GM21515 (cell line): ENCODE data around the gene C2orf78.

Source experiments
- ATAC-seq: cut with Tn5 transposase; IDR thresholded peaks from one replicate; pipeline ENCODE4 v1.9.1; 2021; ENCODE audit not compliant: unreplicated experiment

C2orf78 gene

GRCh38 chr2:73836141-73836943, 52.4 kb downstream of the C2orf78 start:
- no peak for ATAC-seq

DNA sequence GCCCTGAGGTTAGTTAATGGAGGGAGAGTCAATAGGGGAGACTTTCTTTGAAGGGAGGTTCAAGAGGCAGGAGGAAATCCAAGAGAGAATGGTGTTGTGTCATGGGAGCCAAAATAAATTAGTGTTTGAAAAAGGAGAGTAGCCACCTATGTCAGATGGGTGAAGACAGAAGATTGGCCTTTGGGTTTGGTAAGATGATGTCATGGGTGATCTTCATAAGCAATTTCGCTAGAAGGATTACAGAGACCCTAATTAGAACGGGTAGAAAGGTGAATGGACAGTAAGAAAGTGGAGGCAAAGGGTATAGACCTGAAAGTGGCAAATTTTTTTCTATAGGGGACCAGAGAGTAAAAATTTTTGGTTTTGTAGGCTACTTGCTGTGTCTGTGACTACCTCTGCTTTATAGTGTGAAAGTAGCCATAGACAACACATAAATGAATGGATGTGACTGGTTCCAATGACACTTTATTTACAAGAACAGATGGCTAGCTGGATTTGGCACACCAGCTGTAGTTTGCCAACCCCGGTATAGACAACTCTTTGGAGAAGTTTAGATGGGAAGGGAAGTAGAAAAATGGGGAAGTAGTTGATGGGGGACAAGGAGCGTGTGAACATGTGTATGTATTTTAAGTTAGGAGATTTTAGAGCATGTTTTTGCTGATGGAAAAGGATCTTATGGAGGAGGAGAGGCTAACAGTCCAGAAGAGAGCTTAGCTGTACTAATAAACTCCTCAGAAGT, 54.0 kb downstream of the C2orf78 start:
- no peak for ATAC-seq

DNA sequence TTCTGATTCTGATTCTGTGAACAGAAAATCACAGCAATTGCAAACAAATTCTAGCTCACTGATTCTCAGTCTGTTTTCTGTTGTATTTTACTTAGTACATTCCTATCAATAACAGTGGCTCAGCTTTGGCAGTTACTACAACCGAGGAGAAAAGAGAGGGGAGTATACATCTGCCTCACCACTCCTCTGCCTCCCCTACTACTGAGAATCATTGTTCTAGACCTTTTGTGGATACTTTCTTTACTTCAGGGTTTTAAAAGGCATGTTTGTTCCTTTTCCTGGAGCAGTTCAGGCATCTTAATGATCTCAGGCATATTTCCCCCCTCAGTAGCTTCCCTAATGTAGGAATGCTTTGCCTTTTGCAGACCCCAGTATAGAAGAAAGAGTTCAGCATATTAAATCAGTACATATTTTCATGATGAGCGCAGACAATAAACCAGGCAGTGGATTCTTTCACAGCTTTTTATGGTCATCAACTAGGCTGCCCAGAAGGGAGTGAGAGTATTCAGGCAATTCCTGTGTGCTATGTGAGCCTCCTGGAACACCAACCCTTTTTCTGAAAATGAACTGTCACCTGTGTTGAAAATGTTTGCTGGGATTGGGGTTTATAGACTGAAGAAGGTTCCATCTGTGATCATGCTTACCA, 55.0 kb downstream of the C2orf78 start:
- no peak for ATAC-seq

- no peak for ATAC-seq
Observed at GRCh38 chr2:73839653-73840411, 55.8 kb downstream of the C2orf78 start.

DNA sequence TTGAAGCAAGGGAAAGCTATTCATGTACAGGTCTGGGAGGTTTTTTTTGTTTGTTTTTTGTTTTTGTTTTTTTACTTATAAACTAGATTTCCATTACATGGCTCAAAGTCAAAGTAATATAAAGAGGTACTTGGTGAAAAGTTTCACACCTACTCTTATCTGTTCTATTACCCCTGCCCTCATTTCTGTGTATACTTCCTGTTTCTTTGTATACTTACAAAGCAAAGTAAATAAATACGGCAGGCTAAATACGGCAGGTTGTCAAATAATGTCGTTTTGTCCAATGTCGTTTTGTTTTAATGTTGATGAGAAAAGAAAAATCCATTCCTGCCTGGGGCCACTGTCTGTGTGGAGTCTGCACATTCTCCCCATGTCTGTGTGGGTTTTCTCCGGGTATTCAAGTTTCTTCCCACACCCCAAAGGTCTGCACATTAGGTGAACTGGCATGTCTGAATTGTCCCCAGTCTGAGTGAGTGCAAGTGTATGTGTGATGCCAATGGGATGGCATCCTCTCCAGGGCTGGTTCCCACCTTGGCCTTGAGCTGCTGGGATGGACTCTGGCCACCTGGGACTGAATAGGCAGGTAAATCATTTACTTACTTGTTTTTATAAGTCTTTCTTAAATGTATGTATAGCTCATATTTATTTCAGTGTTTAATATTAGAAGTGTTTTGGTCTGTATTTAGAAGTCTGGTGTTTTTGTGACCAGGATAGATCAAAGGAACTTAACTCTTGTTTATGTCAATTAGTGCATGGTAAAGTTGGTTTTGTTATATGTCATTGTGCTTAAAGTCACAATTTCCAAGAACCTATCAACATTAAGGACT, 58.1 kb downstream of the C2orf78 start:
- no peak for ATAC-seq

- ATAC-seq, result no peak
Observed at GRCh38 chr2:73842739-73843019, 58.7 kb downstream of the C2orf78 start.

DNA sequence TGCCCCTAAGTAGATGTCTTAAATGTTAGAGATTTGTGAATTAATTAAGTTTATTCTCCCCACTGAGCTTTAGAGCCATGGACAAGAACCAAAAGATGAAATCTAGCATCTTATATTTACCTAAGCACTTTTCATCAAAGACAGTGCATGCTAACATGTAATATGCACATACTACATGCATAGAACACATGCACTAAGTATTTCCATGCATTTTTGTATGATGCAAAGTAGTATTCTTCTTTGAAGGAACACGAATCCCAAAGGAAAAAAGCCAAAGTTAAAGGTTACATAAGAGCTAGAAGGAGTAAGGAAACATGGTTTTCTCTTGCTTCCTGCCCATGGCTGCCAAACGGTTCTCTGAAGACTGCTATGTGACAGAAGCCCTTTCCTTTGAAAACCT, 60.1 kb downstream of the C2orf78 start:
- ATAC-seq, result no peak

DNA sequence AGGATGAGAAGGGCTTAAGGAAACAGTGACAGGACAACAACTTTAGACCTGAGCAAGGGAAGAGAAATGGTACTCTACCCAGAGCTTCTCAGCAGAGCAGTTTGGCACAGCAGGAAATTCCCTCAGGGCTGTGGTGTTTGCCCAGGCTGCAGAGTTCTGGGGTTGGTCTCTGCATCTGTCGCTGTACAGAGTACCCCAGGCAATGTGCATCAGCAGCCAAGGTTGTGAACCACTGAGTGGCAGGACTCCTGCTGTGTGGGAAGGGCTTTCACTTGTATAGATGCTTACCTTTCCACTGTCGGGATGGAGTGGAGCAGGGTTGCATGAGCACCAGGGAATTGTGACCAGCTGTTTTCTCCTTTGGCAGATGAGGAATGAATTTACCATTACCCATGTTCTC, 66.0 kb downstream of the C2orf78 start:
- no peak for ATAC-seq

DNA sequence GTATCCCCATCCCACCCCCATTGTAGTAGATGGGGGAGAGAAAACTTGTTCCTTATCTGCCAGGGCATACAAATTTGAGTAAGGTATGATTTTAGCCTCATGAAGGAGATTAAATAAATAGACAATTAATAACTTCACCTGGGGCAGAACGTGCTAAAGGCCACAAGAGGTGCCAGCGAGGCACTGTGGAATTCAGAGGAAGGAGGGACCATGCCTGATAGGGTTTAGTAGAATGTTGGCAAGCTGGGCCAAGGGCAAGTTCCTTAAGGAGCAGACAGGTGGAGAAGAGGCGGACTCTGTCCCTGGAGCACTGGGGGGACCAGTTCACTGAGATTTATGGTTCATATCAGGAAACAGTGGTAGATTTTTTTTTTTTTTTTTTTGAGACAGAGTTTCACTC, 67.3 kb downstream of the C2orf78 start:
- ATAC-seq, result no peak

- ATAC-seq, result no peak
Observed at GRCh38 chr2:73852020-73852419, 68.0 kb downstream of the C2orf78 start.

DNA sequence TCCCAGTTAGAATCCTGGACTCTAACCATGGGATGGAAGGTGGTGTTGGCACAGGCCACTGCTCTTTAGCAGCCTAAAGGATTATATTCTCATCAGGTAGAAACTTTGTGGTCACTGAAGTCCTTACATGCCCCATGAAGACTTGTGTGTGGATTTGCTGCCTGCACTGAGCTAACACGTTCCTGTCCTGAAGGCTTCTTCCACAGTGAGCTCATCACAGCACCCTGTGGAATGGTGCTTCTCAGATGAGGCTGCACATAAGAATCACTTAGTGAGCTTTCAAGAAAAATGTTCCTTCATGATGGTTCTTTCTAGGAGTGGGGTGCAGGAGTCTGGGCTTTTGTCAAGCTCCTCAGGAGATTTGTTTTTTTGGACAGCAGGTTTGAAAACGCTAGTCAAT, 71.5 kb downstream of the C2orf78 start:
- ATAC-seq, result no peak

DNA sequence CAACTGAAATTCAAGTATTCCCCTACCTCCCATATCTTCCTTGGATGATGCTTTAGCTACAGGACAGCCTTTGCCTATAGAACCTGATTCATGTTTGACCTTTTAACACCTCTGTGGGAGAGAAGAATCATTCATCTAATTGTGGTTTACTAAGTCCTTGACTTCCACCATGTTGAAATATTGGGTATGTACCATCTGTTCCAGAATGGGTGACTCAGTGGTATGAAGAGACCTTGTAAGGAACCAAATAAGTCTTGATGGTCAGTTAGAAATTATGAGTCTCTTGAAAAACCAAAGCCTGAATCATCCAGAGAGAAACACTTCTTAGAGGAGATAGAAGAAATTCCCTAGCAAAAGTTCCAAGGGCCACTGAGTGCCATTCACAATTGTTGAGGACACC, 72.2 kb downstream of the C2orf78 start:
- no peak for ATAC-seq

GRCh38 chr2:73859721-73860586, 76.0 kb downstream of the C2orf78 start:
- ATAC-seq, result no peak

- no peak for ATAC-seq
Observed at GRCh38 chr2:73862987-73863386, 79.0 kb downstream of the C2orf78 start.
